T-helper 1 cell treated with Interleukin-12 subunit alpha and Interleukin-12 subunit beta and Interleukin-4 antibody, amounts not matched to agents 30 μg/mL and 1 μg/mL, for 36 hours (primary cell): Measurements from ENCODE around the gene NPEPL1.
"Not testable (repeated sequence)": the region's sequence is repeated elsewhere in the genome, so short reads cannot be mapped to it uniquely, and the experiment has no call there.

Experiments used
- H3K27ac Mint-ChIP-seq: one replicate; pipeline ENCODE4 v1.8.0; 2021; ENCODE audit warnings: mild to moderate bottlenecking, mixed read lengths
- H3K27me3 Mint-ChIP-seq: one replicate; pipeline ENCODE4 v1.8.0; 2021; ENCODE audit warnings: low read depth, mixed read lengths
- H3K36me3 Mint-ChIP-seq: one replicate; pipeline ENCODE4 v1.8.0; 2021; ENCODE audit warnings: low read depth, mixed read lengths
- H3K4me1 Mint-ChIP-seq: one replicate; pipeline ENCODE4 v1.8.0; 2021; ENCODE audit warnings: low read depth, mixed read lengths
- H3K4me3 Mint-ChIP-seq: one replicate; pipeline ENCODE4 v1.8.0; 2021; ENCODE audit warnings: mild to moderate bottlenecking, moderate library complexity, mixed read lengths
- H3K9me3 Mint-ChIP-seq: one replicate; pipeline ENCODE4 v1.8.0; 2021; ENCODE audit warnings: mixed read lengths

Gene NPEPL1

DNA sequence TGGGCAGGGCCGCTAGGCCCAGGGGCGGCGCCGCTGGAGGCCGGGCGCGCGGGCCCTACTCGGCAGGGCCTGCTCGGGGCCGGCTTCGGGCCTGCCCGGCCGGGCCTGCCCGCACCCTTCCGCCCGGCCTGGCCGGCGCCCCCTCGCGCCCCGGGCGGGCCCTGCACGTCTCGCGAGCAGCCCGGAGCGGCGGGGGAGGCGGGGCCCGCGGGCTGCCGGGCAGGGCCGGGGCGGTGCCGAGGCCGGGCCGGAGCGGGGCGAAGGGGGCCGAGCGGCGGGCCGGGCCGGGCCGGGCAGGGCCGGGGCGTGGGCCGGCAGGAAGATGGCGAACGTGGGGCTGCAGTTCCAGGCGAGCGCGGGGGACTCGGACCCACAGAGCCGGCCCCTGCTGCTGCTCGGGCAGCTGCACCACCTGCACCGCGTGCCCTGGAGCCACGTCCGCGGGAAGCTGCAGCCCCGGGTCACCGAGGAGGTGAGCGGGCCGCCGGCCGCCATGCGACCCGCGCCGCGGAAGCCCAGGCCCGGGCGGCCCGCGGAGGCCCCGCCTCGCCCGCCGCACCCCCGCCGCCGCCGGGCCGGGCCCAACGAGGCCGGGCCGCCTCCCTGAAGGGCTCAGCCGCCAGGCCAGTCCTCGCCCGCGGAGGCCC, at the start of gene NPEPL1:
Gene NPEPL1, plus strand, starts transcription at position 222 of the 647 bp plus-strand sequence. Its CDS starts 101 bp downstream, at position 323.
- Mint-ChIP-seq H3K27me3 (no peaks in the 10 kb centered on the region), H3K4me3 (peak within 1 kb of the TSS; percentile 73), H3K4me1 (peaks cover 9% of the 10 kb centered on the region), H3K9me3 (no peaks in the 10 kb centered on the region), H3K36me3 (peaks cover 5% of the 10 kb centered on the region), H3K27ac (peak within 1 kb of the TSS; percentile 77)

- not testable (repeated sequence) for H3K4me3 Mint-ChIP-seq, H3K9me3 Mint-ChIP-seq, H3K4me1 Mint-ChIP-seq, H3K36me3 Mint-ChIP-seq, H3K27ac Mint-ChIP-seq
- peaks cover 20% of the 10 kb centered on the region for H3K27me3 Mint-ChIP-seq
These were observed 49.7 kb upstream of the NPEPL1 start for GRCh38 chr20:58642896-58643295.

DNA sequence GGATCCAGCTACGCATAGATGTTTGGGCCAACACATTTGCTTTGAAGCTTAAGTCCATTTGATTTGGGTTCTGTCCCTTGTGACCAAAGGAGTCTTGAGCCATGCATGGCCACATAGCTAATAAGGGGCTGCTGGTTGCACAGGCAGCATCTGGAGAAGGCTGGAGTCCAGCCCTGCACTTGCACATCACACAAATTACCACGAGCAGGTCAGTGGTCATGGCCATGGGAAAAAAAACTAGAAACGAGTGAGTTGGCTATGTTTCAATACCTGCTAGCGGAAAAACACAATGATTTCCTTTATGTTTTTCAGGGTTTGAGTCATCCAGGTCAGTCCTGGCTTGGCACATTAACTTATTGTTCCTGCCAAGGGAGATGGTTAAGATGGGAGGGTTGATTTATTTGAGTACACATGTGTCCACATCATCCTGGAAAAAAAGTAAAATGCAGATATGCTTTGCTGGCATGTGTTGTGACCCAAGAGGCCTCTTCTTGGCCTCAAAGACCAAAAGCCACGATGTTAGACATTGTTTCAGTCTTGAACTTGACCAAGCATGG, 47.1 kb upstream of the NPEPL1 start:
- no peak overlapping the region for H3K4me3 Mint-ChIP-seq
- H3K9me3 Mint-ChIP-seq, result no peaks in the 10 kb centered on the region
- peaks cover 14% of the 10 kb centered on the region for H3K27me3 Mint-ChIP-seq
- H3K27ac Mint-ChIP-seq, result no peak overlapping the region
- peaks cover 10% of the 10 kb centered on the region for H3K4me1 Mint-ChIP-seq
- H3K36me3 Mint-ChIP-seq, result no peaks in the 10 kb centered on the region

DNA sequence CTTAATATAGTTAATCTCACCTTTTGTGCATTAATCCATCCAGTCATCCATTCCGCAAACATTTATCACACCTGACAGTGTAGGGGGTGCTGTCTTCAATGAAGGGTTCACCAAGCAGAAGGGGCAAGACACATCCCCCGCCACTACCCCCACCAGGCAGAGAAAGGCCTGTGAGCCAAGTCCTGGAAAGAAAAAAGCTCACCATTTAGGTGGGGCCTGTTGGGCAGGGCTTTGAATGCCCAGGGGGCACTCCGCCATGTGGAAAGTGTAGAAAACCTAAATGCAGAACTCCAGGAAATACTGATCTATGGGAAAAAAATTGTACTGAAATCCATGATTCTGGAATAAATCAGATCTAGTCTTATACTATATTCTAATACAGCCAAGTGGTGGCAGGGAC, 46.3 kb upstream of the NPEPL1 start:
- Mint-ChIP-seq H3K4me1 (peaks cover 8% of the 10 kb centered on the region), H3K27me3 (peaks cover 9% of the 10 kb centered on the region), H3K4me3 (no peak overlapping the region), H3K36me3 (peaks cover 3% of the 10 kb centered on the region), H3K27ac (no peak overlapping the region), H3K9me3 (no peaks in the 10 kb centered on the region)

DNA sequence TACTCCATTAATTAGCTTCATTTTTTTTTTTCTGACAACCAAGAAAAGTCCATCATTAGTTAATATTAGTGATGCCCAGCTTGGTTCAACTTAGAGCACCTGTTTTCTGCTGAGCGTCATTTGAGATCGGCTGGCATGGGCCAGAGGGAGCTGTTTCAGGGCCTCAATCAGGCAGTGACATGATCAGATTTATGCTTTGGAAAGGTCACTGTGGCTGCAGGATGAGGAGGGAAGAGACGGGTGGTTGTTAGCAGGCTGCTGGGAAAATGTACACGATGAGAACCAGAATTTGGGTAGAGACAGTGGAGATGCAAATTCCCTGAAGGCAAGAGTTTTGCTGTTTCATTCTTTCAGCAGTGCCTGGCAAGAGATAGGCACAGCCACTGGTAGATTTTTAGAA, 45.9 kb upstream of the NPEPL1 start:
- Mint-ChIP-seq H3K27ac (no peak overlapping the region), H3K9me3 (no peaks in the 10 kb centered on the region), H3K4me3 (no peak overlapping the region), H3K27me3 (peaks cover 5% of the 10 kb centered on the region), H3K36me3 (peaks cover 7% of the 10 kb centered on the region), H3K4me1 (peaks cover 8% of the 10 kb centered on the region)

DNA sequence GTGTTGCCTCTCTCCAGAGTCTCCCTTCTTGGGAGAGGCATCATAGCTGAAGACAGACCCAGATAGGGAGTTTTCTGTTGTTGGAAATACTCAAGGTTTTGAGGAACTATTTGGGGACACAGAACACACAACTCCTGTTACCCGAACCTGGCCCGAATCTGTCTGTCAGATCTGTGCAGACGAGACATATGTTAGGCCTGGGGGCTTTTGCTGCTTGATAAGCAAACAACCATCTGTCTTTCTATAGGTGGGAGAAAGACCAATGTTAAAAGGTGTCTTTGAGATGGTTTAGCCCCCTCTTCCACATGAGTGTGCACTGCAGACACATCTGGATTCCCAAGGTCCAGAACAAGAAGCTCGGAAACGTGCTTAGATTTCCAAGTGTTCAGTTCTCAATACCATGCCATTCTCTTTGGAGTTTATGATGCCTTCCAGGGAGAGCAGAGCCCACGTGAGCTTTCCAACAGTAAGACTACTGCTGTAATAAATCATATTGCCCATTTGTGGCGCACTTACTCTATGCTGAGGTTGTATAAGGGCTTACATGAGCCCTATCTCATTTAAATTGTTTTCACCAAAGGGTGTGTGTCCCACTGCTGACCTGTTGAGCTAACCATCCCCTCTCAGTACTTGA, 45.3 kb upstream of the NPEPL1 start:
- H3K4me3 Mint-ChIP-seq, result no peak overlapping the region
- H3K36me3 Mint-ChIP-seq, result peaks cover 8% of the 10 kb centered on the region
- H3K27ac Mint-ChIP-seq, result no peak overlapping the region
- peaks cover 8% of the 10 kb centered on the region for H3K4me1 Mint-ChIP-seq
- peaks cover 2% of the 10 kb centered on the region for H3K27me3 Mint-ChIP-seq
- H3K9me3 Mint-ChIP-seq, result no peaks in the 10 kb centered on the region

GRCh38 chr20:58647796-58648501, 44.7 kb upstream of the NPEPL1 start:
- peaks cover 12% of the 10 kb centered on the region for H3K36me3 Mint-ChIP-seq
- H3K27ac Mint-ChIP-seq, result no peak overlapping the region
- no peak overlapping the region for H3K4me3 Mint-ChIP-seq
- H3K27me3 Mint-ChIP-seq, result no peaks in the 10 kb centered on the region
- peaks cover 8% of the 10 kb centered on the region for H3K4me1 Mint-ChIP-seq
- no peaks in the 10 kb centered on the region for H3K9me3 Mint-ChIP-seq

DNA sequence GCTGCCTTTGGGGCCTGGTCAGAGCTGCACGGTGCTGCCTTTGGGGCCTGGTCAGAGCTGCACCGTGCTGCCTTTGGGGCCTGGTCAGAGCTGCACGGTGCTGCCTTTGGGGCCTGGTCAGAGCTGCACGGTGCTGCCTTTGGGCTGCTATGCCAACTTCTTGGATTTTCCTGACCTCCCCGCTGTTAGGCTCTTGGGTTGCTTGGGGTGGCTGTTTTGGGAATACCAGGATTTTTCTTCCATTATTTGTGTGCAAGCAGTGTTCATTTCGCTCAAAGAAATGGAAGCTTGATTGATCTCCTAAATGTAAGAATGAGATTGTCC, 44.1 kb upstream of the NPEPL1 start:
- Mint-ChIP-seq H3K4me1 (peaks cover 10% of the 10 kb centered on the region), H3K4me3 (peak overlapping the region; percentile 85), H3K36me3 (peaks cover 16% of the 10 kb centered on the region)
- H3K27ac Mint-ChIP-seq, H3K9me3 Mint-ChIP-seq, H3K27me3 Mint-ChIP-seq: not testable (repeated sequence)

DNA sequence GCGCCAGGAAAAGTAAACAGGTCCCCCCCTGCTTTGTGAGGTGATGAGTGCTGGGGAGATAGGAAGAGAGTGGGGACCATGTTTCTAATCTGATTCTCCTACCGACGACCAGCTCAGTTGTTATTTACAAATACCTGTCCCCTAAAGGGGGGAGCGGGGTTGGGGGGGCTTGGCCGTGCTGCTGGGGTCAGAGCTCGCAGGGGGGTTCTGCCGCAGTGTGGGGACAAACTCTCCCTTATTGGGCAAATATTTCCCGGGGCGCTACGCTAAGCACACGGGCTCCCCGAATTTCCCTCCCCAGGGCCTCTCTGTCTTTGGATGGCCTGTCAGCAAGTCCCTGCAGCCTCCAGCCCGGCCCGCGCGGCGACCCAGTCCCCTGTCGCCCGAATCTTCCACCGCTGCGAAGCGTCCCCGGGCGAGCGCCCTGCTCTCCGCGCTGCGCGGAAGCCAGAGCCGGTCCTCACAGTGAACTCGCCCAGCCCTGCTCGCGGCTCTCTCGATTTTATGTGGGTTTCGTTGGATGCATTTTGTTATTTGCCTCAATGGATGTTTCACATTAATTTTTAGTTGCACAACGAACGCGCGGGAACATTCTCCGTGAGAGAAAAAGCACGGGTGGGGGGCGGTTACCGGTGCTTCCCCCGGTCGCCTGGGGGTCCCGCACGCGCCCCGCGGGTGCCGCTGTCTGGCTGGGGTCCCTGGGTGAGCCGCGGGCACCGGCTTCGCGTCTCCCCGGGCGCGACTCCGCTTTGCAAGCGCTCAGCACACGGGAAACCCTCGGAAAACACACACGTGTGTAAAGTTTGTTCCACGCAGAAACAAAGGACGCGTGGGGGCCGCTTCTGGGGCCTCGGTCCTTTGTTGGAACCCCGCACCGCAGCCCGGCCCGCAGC, 43.1 kb upstream of the NPEPL1 start:
- H3K27ac Mint-ChIP-seq, result peak overlapping the region; percentile 87
- no peaks in the 10 kb centered on the region for H3K27me3 Mint-ChIP-seq
- peaks cover 16% of the 10 kb centered on the region for H3K36me3 Mint-ChIP-seq
- H3K4me1 Mint-ChIP-seq, result peaks cover 10% of the 10 kb centered on the region
- H3K4me3 Mint-ChIP-seq, result peak overlapping the region; percentile 85
- H3K9me3 Mint-ChIP-seq, result no peaks in the 10 kb centered on the region

DNA sequence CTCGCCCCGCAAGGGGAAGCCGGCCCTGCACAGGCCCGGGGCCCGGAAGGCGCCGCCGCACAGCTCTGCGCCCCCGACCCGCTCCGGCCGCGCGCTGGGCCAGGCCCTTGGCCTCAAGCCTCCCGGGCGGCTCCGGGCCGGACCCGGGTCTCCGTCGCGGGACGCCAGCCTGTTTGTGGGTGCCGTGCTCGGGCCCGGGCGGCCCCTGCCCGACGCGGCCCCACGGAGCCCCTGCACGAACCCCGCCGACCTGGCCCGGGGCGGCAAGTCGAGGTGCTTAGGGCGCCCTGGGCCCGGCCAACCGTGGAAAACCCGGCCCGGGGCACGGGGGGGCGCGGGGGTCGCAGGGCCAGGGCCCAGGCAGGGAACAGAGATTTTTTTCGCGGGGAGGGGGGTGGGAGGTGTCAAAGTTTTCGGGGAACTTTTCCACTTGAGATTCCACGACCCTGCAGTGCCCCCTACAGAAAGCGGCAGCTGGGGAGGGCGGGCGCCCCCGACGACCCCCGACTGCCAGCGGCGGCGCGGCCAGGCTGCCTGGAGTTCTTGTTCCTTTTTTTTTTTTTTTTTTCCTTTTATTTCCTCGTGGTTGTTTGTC, 42.3 kb upstream of the NPEPL1 start:
- Mint-ChIP-seq H3K27me3 (no peaks in the 10 kb centered on the region), H3K36me3 (peaks cover 16% of the 10 kb centered on the region), H3K4me3 (peak overlapping the region; percentile 98), H3K4me1 (peaks cover 13% of the 10 kb centered on the region), H3K27ac (peak overlapping the region; percentile 97), H3K9me3 (no peaks in the 10 kb centered on the region)

DNA sequence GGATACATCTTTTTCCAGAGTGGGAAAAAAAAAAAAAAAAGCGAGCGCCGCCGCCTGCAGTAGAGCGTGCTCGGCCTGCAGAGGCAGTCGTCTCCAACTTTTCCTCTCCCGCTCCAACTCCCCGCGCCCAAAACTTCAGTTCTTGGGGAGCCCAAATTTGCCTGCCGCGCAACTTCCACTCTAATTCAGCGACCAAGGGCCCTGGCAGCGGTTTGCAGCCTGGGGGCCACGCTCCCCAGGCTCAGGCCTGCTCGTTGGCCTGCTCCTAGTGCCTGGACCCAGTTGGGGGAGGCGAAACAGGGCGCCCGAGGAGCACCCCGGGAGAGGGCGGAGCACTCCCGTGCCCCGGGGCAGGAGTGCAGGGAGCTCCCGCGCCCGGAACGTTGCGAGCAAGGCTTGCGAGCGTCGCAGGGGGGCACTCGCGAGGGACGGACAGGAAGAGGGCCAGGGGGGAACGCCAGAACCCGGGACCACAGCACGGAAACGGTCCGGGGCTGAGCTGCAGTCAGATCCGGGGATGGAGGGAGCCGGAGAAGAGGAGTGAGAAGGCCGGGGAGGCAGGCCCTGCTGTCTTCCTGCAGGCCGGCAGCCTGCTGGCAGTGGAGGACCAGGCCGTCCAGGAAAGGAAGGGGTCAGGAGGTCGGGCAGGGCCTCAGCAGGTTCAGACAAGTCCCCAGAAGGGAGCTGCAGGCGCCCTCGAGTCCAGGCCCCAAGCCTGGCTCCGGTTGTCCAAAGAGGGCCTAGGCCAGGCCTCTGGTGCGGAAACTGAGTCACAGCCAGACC, 41.6 kb upstream of the NPEPL1 start, which contains the start of gene STX16:
Gene STX16, plus strand, starts transcription at position 508 of the 783 bp plus-strand sequence. CDS start 724 bp downstream, outside the sequence.
- Mint-ChIP-seq H3K36me3 (peaks cover 16% of the 10 kb centered on the region), H3K27me3 (no peaks in the 10 kb centered on the region), H3K27ac (peak within 1 kb of the TSS; percentile 97), H3K4me1 (peaks cover 20% of the 10 kb centered on the region), H3K4me3 (peak within 1 kb of the TSS; percentile 98), H3K9me3 (no peaks in the 10 kb centered on the region)

DNA sequence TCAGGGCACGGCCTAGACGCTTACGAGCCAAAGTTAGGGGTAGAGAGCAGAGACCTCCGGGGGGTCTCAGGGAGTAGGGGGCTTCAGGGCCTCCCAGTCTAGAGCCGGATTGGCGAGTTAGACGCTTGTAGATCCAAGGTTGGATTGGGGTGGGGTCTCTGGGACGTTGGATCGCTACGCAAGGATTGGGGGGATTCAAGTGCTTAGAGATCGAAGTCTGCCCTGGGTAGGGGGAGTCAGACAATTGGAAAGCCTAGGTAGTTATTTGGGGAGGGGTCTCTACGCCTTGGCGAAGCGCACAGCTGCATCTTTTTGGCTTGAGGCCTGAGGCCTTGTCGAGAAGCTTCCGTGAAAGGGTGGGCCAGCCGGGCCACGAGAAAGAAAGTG, 41.0 kb upstream of the NPEPL1 start:
- no peaks in the 10 kb centered on the region for H3K9me3 Mint-ChIP-seq
- no peaks in the 10 kb centered on the region for H3K27me3 Mint-ChIP-seq
- H3K27ac Mint-ChIP-seq, result peak overlapping the region; percentile 97
- peaks cover 20% of the 10 kb centered on the region for H3K36me3 Mint-ChIP-seq
- H3K4me3 Mint-ChIP-seq, result peak overlapping the region; percentile 98
- peaks cover 26% of the 10 kb centered on the region for H3K4me1 Mint-ChIP-seq

- Mint-ChIP-seq H3K9me3 (no peaks in the 10 kb centered on the region), H3K4me1 (peaks cover 31% of the 10 kb centered on the region), H3K27ac (peak overlapping the region; percentile 97), H3K4me3 (peak overlapping the region; percentile 98), H3K27me3 (no peaks in the 10 kb centered on the region), H3K36me3 (peaks cover 22% of the 10 kb centered on the region)
These were observed 40.5 kb upstream of the NPEPL1 start for GRCh38 chr20:58651946-58652605.
